ENCODE results near the gene BCAS3.
A peak's percentile ranks its signal among the peaks of the same experiment; 100 is the strongest.

Gene BCAS3

DNA sequence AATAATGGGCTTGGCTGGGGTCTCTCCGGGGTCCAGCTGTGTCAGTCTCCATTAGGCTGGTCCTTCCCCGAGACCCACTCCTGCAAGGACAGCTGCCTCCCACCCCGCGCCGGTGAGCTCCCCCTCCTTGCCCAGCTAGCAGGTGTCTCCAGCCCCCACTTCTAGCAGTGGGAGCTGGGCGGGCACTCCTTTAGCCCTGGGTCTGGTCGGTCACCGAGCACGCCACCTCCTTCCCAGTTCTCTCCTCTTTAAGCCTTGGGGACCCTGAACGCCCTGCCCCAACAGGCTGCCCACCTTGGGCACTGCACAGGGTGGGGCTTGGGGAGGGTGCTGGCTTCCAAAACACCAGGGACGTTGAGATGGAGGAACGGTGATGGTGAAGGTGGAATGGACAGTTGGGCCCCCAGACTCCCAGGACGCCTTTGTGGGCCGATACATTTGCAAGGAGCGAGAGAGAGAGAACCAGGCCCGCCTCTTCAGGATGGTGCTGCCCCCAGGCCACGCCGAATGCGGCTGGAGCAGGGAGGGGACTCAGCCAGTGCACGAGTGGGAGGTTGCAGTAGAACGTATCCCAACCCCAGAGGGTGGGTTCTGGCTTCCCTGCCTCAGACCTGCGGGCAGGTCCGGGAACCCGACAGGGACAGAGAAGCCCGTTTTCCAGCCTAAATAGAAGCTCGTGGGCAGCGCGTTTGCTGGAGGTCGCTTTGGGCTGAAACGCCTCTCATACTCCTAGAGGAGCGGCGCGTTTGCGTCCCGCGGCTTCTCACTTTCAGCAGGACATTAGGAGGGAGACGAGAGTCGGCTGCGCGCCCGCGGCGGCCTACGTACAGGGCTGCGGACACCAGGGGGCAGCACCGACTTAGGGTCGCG is 732.7 kb downstream of the BCAS3 start:
- DNase-seq (ENCODE audit: low spot score) = no peak

DNA sequence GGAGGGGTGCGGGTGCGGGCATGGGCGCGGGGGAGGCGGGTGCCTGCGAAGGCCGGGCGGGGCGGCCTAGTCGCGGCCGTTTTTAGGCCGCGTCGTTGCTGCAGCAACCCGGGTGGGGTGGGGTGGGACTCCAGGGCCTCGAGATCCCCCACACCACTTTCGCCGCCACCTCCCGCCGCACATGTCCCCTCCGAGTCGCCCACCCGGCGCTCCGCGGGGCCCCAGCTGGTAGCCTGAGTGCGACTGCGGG is 733.3 kb downstream of the BCAS3 start:
- DNase-seq (ENCODE audit: low spot score) = no peak

DNA sequence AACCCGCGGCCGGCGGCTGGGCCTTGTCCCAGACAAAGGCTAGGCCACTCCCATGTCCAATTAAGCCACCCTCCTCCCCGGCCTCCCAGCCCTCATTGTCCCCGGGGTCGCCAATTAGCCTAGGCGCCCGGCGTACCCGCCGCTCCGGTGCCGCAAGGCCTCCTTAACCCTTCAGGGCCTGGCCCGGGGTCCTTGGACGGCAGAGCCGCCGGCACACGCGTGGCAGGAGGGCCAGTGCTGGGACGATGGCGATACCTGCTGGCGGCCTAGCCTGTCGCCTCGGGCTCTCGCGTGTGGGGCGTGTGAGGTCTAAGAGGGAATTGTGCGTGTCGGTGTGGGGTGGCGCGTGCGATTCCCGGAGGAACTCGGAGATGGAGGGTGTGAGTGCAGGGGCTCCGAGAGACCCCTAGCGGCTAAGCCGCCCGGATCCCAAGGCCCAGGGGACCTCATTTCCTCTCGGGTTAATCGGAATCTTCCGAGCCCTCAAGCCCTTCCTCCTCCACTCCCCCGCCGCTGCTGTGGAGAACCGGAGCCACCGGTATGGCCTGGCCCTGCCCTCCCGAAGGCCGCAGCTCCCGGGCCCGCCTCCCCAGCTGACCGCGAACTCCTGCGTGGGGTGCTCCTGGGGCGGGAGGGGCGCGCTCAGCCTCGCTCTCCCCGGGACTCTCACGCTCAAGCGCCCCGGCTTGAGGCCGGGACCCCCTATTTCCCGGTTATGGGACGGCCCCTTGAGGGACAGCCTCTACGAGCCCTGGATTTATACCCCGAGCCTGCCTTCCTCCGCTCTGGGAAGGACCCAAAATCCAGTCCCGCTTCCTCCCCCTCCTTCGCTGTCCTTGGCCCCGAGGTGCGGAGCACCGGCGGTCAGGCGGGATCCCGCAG is 733.9 kb downstream of the BCAS3 start:
- DNase-seq (ENCODE audit: low spot score) = peak; percentile 45

DNA sequence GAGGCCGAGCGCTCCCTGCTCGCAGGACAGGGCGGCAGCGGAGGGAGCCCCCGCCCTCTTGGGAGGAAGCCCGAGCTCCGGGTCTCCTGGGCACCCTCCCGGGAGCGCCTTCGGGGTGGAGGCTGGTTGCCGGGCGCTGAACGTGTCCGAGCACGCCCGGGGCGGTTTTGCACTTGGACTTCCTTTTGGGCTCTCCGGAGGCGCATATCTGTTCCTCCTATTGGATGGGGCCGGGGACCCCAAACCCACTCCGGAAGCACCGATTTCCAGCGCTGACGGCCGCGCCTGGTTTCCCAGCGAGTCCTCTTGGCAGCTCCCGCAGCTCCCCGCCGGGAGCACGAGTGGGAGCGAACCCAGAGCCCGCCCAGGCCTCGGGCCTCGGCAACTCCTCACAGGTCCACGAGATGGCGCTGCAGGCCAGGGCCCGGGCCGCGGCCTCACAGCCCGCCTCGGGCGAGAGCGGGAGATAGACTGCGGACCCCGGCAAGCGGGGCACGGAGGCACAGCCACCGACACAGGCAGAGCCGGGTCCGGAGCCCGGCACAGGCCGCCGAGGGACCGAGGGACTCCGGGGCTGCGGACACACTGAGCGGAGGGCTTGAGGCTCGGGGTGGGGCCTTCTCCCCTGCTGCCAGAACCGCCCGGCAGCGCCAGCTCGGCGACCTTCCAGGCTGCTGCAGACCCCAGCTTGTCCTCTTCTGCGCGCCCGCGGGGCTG is 734.6 kb downstream of the BCAS3 start:
- peak; percentile 74 for DNase-seq (ENCODE audit: low spot score)

DNA sequence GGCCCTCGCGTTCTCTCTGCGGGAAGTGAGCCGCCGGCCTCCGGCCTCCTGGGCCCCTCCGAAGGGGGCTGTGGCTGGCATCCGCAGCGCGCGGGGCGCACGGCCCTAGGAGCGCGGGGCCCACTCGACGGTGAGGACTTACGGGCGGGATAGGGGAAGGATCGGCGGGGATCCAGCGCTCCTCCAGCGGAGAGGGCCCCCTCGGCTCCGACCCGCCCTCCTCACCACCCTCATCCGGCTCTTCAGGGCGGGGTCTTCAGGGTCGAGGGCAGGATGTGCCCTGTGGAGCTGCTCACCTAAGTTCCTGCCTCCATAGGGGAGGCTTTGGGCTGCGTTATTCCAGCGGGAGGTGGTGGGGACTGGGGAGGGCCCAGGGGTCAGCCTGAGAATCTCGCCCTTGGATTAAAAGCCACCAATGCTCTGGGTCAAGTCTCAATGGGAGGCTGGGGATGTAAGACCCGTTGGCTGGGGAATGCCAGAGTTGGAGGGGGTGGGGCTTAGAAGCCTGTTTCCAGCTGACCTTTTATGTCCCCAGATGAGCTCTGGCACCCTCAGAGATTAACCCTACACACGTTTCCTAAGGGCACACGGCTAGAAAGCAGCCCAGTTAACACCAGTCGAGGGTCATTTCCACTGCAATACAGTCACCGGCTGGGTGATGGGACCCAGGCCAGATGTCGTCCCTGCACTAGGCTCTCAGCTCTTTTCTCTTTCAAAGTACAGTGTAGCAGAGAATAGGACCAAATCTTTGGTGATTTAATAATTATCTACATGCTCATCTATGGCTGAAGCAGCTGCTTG is 735.4 kb downstream of the BCAS3 start:
- peak; percentile 29 for DNase-seq (ENCODE audit: low spot score)

DNA sequence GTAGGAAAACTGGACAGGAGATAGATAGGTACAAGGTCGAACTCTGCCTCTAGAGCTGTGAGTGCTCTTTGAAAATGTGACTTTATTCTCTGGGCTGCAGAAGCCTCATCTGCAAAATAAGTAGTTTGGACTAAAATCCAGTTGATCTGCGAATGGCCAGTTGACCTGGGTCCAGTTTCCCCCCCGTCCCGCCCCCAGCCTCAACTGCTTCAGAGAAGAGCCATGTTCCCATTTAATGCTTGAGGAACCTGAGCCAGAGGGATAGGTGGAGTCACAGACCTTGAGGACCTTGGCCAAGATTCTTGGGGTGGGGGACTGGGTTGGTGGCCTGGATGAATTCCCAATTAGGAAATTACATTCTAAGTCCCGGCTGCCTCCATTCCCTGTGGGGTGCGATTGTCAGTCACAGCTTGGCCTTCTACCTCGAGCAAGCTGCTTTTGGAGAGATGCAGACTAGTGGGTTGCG is 736.0 kb downstream of the BCAS3 start:
- DNase-seq (ENCODE audit: low spot score) = no peak

DNA sequence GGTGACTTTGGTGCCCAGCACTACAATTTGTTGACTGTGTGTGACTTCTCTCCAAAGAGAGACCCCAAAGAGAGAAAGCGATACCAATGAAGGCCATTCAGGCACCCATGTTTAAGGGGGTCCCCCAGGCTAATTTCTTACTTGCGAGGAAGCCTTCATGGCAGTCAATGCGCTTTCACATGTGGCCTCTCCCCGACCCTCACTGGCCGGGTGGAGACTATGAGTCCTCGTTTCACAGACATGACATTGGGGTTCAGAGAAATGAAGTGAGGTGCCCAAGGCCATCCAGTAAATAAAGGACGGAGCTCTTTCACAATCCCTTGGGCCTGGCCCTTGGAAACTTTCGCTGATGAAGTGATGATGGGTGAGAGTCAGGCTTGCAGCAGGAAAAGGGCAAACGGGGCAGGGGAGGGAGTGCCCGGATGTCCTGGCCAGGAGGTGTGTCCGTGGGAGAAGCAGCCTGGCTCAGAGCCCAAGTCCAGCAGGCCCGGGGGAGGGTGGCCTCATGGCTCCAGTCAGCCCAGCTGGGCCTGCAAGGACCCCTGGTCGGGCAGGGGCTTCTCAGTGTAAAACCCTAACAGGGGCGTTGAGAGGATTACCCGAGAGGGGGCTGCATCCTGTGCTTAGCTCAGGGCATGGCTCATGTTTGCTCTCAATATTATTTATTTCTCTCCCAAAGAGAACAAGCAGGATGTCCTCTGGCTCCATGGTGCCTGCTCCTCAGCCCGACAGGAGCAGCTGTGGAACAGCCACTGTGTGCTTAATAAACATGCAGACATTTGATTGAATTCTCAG is 736.7 kb downstream of the BCAS3 start:
- no peak for DNase-seq (ENCODE audit: low spot score)

DNA sequence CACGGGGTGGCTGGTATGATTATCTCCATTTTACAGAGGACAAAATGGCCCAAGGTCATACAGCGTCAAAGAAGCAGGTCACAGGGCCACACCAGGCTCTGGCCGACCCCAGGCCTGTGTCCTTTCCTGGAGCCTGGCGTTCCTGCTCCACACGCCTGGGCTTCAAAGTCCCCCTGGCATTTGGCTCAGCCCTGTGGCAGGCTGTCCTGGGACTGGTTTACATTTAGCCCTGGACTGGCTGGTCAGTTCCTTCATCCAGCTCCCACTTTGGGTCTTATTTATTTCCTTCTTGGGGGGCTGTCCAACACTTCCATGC is 737.2 kb downstream of the BCAS3 start:
- no peak for DNase-seq (ENCODE audit: low spot score)

DNA sequence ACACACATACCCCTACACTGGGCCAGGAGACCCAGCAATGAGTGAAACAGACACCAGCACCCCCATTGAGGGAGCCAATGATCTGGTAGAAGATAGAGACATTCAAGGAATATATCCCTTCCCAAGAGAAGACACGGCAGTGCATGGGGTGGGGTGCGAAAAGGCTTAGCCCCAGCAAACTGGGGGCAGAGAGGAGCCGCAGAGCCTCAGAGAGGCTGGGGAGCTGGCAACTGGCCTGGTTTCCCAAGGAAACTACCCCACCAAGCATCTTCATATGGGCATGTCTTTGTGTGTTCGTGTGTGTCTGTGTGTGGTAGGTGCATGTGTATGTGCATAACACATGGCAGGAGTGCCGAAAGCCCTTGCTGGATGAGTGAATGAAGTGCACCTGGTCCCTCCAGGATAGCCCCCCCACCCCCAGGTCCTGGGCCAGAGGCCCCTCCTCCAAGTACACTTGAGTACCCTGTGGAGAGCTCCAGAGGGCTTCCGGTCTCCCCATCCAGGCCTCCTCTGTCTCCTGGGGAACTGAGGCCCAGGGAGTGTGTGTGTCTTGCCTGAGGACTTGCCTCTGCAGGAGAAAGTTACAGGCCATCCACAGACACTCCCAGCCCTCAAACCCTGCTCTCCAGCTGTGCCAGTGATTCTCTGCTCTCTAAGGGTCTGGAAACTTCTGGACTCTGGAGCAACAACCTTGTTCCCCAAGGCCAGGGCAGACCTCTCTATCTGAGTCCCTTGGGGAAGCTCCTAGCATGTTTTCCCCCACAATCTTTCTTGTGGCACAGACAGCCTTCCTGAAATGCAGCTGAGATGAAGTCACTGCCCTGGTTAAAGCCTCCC is 737.9 kb downstream of the BCAS3 start:
- no peak for DNase-seq (ENCODE audit: low spot score)

DNA sequence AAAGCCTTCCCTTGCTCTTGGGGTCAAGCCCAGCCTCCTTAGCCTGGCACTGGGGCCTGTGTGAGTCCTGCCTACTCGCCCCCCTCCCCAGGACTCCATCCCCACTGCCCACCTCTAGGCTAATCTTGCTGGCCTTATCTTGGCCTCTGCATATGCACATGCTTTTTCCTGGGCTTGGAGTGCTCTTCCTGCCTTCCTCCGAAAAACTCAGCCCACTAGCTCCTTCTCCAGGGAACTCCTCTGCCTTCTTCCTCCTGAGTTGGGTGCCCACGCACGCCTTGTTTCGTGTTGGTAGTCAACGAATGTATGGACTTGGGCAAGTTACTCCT is 738.5 kb downstream of the BCAS3 start:
- no peak for DNase-seq (ENCODE audit: low spot score)

DNA sequence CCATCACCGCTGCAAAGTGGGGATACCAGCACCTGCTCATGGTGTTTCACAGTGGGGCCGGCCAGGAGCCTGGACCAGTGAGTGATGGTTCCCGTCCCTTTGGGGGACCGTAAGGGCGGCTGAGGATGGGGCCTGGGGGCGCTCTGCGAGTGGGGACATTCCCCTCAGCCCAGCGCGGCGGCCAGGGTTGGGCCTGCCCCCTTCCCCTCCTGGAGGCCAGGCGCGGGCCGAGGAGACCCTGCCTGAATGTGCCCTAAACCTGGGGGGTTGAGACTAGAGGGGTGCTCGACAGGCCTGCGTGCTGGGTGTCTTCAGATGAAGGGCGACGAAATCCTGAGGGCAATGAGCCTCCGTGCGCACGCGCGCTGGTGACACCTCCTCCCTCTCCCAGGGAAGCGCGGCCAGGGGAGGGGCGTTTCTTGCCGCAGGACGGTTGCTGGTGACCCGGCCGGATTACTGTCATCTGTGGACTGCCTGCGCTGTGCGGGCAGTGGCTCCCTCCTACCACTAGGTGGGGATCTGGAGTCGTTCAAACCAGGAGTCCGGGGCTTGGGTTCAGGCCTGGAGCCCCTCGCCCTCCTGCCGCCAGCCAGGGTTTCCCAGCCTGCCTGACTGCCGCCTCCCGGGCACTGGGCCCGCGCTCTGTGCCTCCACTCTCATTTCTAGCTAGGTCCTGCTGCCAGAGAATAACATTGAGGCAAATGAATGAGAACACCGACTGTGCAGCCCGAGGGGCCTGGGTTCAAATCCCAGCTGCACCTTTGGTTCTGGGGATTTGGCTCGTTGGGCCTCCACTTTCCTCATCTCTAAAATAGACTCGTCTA is 739.1 kb downstream of the BCAS3 start:
- DNase-seq (ENCODE audit: low spot score) = peak; percentile 86

DNA sequence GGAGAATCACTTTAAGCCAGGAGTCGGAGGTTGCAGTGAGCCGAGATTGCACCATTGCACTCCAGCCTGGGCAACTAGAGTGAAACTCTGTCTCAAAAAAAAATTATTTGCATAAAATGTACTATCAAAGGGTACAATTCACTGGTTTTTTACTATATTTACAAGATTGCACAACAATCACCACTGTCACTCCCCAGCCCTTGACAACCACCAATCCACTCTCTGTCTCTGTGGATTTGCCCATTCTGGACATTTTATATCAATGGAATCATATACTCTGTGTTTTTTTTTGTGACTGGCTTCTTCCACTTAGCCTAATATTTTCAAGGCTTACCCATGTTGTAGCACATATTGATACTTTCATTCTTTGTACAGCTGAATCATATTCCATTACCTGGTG is 740.8 kb downstream of the BCAS3 start:
- DNase-seq (ENCODE audit: low spot score) = no peak

DNA sequence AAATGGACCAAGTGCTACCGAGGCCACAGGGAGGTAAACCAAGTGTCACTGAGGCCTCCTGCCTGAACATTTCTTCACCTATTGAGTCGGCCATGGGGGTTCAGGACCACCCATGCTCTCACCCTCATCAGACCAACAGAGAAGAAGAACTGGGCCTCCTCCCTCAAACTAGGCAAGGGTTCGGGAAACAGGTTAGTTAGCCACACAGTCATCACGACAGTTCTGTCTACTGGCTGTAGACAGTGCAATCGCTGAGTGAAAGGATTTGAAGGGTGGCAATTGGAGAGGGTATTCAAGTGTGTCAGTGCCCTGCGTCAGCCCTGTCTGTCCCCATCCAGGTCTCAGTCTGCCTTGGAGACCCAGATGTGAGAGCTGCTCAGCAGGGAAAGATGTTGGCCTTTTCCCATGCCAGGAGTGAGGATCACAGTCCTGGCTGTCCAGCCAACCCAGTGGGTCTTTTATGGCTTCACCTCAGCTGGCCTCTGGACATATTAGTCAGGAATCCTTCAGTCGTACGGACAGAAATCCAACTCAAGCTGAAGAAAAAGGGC is 741.9 kb downstream of the BCAS3 start:
- DNase-seq (ENCODE audit: low spot score) = no peak

DNA sequence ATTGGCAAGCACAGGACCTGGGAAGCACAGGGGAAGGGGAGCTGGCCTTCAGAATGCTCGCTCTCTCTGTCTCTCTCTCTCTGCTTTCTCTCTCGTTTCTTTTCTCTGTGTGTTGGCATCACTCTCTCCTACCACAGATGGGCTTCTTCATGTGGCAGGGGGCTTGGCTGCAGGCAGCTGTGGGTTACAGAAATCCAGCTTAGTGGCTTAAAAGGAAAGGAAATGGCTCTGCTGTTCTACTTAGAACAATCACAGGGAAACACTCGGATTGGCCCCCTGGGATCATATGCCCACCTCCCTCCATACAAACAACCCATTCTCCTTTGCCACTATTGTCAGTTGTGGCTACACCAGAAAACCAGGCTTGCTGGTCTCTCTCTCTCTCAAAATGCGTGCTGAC is 742.4 kb downstream of the BCAS3 start:
- DNase-seq (ENCODE audit: low spot score) = no peak

DNA sequence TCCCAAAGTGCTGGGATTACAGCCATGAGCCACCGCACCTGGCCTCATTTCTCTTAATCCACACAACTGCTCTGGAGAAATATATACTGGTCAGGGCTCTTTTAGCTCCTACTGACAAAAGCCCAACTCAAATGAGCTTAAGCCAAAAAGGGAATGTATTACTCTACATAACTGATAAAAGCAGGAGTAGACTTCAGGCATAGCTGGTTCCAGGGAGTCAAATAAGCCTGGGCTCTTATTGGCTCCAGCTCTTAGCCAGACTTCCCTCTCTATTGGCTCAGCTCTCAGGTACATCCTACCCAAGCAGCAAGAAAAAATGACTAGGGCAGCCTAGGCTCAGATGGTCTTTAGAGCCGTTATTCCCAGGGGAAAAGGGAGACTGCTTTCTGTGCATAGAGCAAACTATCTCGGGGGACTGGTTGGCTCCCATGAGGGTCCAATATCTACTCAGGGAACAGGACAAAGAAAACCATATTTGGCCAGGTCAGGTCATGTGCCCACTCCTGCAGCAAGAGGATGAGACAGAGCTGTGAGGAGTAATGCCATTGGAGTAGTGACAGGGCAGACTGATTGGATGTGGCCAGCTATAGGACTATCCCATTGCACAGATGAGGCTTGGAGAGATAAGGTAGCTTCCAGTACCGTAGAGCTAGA is 743.2 kb downstream of the BCAS3 start:
- no peak for DNase-seq (ENCODE audit: low spot score)

DNA sequence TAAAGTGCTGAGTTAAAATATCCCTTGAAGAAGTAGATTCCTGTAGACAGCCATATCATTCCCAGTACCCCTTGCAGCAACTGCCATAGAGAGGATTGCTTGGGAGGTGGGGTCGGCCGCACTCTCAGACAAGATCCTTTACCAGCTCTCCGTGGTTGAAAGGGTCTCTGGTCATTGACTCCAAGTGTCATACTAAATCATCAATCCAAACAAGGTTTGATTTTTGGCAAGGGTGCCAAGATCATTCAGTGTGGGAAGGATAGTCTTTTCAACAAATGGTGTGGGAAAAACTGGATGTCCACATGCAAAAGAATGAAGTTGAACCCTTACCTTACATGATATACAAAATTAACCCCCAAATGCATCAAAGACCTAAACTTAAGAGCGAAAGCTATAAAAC is 743.8 kb downstream of the BCAS3 start:
- no peak for DNase-seq (ENCODE audit: low spot score)

DNA sequence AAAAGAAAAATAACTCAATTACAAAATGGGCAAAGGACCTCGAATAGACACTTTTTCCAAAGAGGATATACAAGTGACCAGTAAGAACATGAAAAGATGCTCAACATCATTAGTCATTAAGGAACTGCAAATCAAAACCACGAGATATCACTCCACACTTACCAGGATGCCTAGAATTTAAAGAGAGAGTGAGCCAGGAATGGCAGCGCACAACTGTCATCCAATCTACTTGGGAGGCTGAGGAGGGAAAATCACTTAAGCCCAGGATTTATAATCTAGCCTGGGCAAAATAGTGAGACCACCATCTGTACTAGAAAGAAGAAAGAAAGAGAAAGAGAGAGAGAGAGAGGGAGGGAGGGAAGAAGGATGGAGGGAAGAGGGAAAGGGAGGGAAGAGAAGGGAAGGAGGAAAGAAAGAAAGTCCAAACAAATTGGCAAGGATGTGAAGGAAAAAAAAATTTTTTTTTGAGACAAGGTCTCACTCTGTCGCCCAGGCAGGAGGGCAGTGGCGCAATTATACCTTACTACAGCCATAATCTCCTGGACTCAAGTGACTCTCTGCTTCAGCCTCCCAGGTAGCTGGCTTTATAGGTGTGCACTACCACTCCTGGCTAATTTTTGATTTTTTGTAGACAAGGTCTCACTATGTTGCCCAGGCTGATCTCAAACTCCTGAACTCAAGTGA is 744.6 kb downstream of the BCAS3 start:
- DNase-seq (ENCODE audit: low spot score) = no peak

DNA sequence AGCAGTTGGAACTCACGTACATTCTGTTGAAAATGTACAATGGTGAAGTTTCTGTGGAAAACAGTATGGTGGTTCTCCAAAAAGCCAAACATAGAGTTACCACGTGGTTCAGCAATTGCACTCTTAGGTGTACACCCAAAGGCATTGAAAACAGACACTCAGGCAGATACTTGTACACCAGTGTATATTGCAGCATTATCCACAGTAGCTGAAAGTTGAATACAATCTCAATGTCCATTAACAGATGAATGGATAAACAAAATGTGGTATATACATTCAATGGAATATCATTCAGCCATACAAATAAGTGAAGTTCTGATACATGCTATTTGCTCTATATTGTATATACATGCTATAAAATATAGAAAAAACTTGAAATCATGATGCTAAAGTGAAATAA is 745.2 kb downstream of the BCAS3 start:
- no peak for DNase-seq (ENCODE audit: low spot score)
